HEK293 (cell line): ENCODE data around the gene GCAT.
A peak's percentile ranks its signal among the peaks of the same experiment; 100 is the strongest.

Experiments used
- CTCF ChIA-PET: fragments of 350-600 bp; formaldehyde crosslinking; extraction: SDS; loops from one replicate; lab custom pipeline; 2021; ENCODE audit warnings: antibody characterized with exemption; lab: Yijun Ruan, JAX
- POLR2A ChIA-PET: fragments of 300-600 bp; formaldehyde crosslinking; extraction: SDS; loops from one replicate; lab custom pipeline; 2020; ENCODE audit warnings: antibody characterized with exemption, inconsistent platforms; lab: Yijun Ruan, JAX
- H3K27ac ChIP-seq: fragments of 200-500 bp; sonication (Bioruptor generic); 2 replicates; pipeline ENCODE4 v1.5.1; 2014; ENCODE audit warnings: low read depth, low read length, control low read depth, inconsistent platforms; ENCODE audit errors: extremely low read depth
- H3K36me3 ChIP-seq, 2 experiments: fragments of 200-500 bp in 1 of 2; sonication (Bioruptor generic) in 1 of 2; 1 replicate in 1 of 2; 2 replicates in 1 of 2; pipeline ENCODE4 v1.5.1; 2014 to 2017; ENCODE audit warnings: inconsistent platforms in 2 of 2, low read length in 2 of 2; ENCODE audit not compliant: control insufficient read depth in 2 of 2, insufficient read depth in 1 of 2
- H3K4me1 ChIP-seq: fragments of 200-500 bp; sonication (Bioruptor generic); 2 replicates; pipeline ENCODE4 v1.5.1; 2014; ENCODE audit warnings: mild to moderate bottlenecking, low read length, inconsistent platforms; ENCODE audit not compliant: control insufficient read depth, insufficient read depth
- H3K4me3 ChIP-seq: 2 replicates; pipeline ENCODE4 v1.5.1; 2011; ENCODE audit warnings: low read depth, mild to moderate bottlenecking, control low read depth, low read length, moderate library complexity
- H3K9me3 ChIP-seq: fragments of 200-500 bp; sonication (Bioruptor generic); 2 replicates; pipeline ENCODE4 v1.5.1; 2014; ENCODE audit warnings: low read depth, low read length, inconsistent platforms; ENCODE audit not compliant: control insufficient read depth, insufficient read depth
- CTCF ChIP-seq: fragments of 450-650 bp; formaldehyde crosslinking; IDR thresholded peaks from 2 replicates; pipeline ENCODE4 v1.5.1; 2016; ENCODE audit warnings: missing biosample characterization, missing genetic modification characterization
- FEZF1 ChIP-seq: fragments of 450-650 bp; formaldehyde crosslinking; IDR thresholded peaks from 2 replicates; pipeline ENCODE4 v1.5.1; 2016; ENCODE audit warnings: missing biosample characterization, missing genetic modification characterization
- GFI1B ChIP-seq: fragments of 450-650 bp; formaldehyde crosslinking; IDR thresholded peaks from 2 replicates; pipeline ENCODE4 v1.5.1; 2016; ENCODE audit warnings: missing biosample characterization, missing genetic modification characterization
- REPIN1 ChIP-seq: fragments of 450-650 bp; formaldehyde crosslinking; IDR thresholded peaks from 2 replicates; pipeline ENCODE4 v1.5.1; 2017; ENCODE audit warnings: missing biosample characterization, missing genetic modification characterization, low read depth
- SETDB1 ChIP-seq: IDR thresholded peaks from one replicate; pipeline ENCODE4 v1.6.1; 2017; ENCODE audit warnings: mild to moderate bottlenecking, low read length, moderate library complexity, mixed read lengths; ENCODE audit not compliant: insufficient read length
- SP3 ChIP-seq: fragments of 450-650 bp; formaldehyde crosslinking; IDR thresholded peaks from 2 replicates; pipeline ENCODE4 v1.5.1; 2016; ENCODE audit warnings: missing biosample characterization, missing genetic modification characterization
- SP7 ChIP-seq: fragments of 450-650 bp; formaldehyde crosslinking; IDR thresholded peaks from 2 replicates; pipeline ENCODE4 v1.5.1; 2016; ENCODE audit warnings: missing biosample characterization, missing genetic modification characterization
- ZNF146 ChIP-seq: fragments of 450-650 bp; formaldehyde crosslinking; IDR thresholded peaks from 2 replicates; pipeline ENCODE4 v1.5.1; 2016; ENCODE audit warnings: missing biosample characterization, missing genetic modification characterization
- ZNF175 ChIP-seq: fragments of 450-650 bp; formaldehyde crosslinking; IDR thresholded peaks from 2 replicates; pipeline ENCODE4 v1.5.1; 2016; ENCODE audit warnings: missing biosample characterization, missing genetic modification characterization
- ZNF2 ChIP-seq: fragments of 450-650 bp; formaldehyde crosslinking; IDR thresholded peaks from 2 replicates; pipeline ENCODE4 v1.5.1; 2016; ENCODE audit warnings: missing biosample characterization, missing genetic modification characterization
- ZNF280D ChIP-seq: fragments of 450-650 bp; formaldehyde crosslinking; IDR thresholded peaks from 2 replicates; pipeline ENCODE4 v1.5.1; 2016; ENCODE audit warnings: missing biosample characterization, missing genetic modification characterization
- ZNF449 ChIP-seq: fragments of 450-650 bp; formaldehyde crosslinking; IDR thresholded peaks from 2 replicates; pipeline ENCODE4 v1.5.1; 2017; ENCODE audit warnings: missing biosample characterization, mild to moderate bottlenecking, missing genetic modification characterization, moderate library complexity
- ZNF530 ChIP-seq: fragments of 450-650 bp; formaldehyde crosslinking; IDR thresholded peaks from 2 replicates; pipeline ENCODE4 v1.5.1; 2016; ENCODE audit warnings: low read depth, missing biosample characterization, missing genetic modification characterization
- ZNF558 ChIP-seq: fragments of 450-650 bp; formaldehyde crosslinking; IDR thresholded peaks from 2 replicates; pipeline ENCODE4 v1.5.1; 2016; ENCODE audit warnings: missing biosample characterization, missing genetic modification characterization
- ZNF571 ChIP-seq: fragments of 450-650 bp; formaldehyde crosslinking; IDR thresholded peaks from 2 replicates; pipeline ENCODE4 v1.5.0; 2017; ENCODE audit warnings: missing biosample characterization, missing genetic modification characterization
- ZNF658 ChIP-seq: fragments of 450-650 bp; formaldehyde crosslinking; IDR thresholded peaks from 2 replicates; pipeline ENCODE4; 2016; ENCODE audit warnings: missing biosample characterization, missing genetic modification characterization
- ZNF792 ChIP-seq: fragments of 450-650 bp; formaldehyde crosslinking; IDR thresholded peaks from 2 replicates; pipeline ENCODE4 v1.5.1; 2016; ENCODE audit warnings: missing biosample characterization, missing genetic modification characterization
- TF ChIP-seq, protein P1 (sequence below): fragments of 450-650 bp; IDR thresholded peaks from 2 replicates; pipeline ENCODE4 v1.5.1; 2018; ENCODE audit warnings: missing biosample characterization, mild to moderate bottlenecking, missing genetic modification characterization
- TF ChIP-seq, protein P2 (sequence below): fragments of 450-650 bp; formaldehyde crosslinking; IDR thresholded peaks from 2 replicates; pipeline ENCODE4 v1.5.1; 2016; ENCODE audit warnings: missing biosample characterization, missing genetic modification characterization

GCAT gene

GRCh38 chr22:37804881-37805809 is 2.6 kb upstream of the GCAT start (continued):
- no peak for TF ChIP-seq SETDB1
- TF ChIP-seq FEZF1 (tag by site-specific recombination), result 0 out of 2 replicates have a peak, but pooled peaks have one; percentile 10
- TF ChIP-seq SP7, result peak; percentile 38; the same call in 1 of the 2 replicates
- 0 out of 2 replicates have a peak, but pooled peaks have one; percentile 47 for TF ChIP-seq ZNF2
- TF ChIP-seq ZNF280D (tag by site-specific recombination), result no peak
- 0 out of 2 replicates have a peak, but pooled peaks have one; percentile 33 for TF ChIP-seq SP3 (tag by site-specific recombination)
- peak; percentile 69; the same call in 1 of the 2 replicates for TF ChIP-seq ZNF449 (tag by site-specific recombination)

DNA sequence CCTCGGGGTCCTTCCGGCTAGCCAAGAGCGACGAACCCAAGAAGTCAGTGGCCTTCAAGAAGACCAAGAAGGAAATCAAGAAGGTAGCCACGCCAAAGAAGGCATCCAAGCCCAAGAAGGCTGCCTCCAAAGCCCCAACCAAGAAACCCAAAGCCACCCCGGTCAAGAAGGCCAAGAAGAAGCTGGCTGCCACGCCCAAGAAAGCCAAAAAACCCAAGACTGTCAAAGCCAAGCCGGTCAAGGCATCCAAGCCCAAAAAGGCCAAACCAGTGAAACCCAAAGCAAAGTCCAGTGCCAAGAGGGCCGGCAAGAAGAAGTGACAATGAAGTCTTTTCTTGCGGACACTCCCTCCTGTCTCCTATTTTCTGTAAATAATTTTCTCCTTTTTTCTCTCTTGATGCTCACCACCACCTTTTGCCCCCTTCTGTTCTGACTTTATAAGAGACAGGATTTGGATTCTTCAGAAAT is 1.9 kb upstream of the GCAT start:
- Histone ChIP-seq H3K36me3 (peaks cover 0 to 5% of the 10 kb centered on the region in 2 experiments; a peak in 1 of 3 replicates), H3K27ac (peak overlapping the region; percentile 80; the same call in 1 of the 2 replicates), H3K9me3 (no peaks in the 10 kb centered on the region), H3K4me3 (peak overlapping the region; percentile 68), H3K4me1 (peaks cover 6% of the 10 kb centered on the region; the same call in 1 of the 2 replicates)
- ChIA-PET POLR2A (interaction anchor here (1.8 kb wide), 2 partner anchors 12 to 38 kb away, joined by 13 to 14 read pairs; partner anchors contain the start of gene ANKRD54), CTCF (interaction anchor here (0.8 kb wide), 1 partner anchor 246 kb away, joined by 3 read pairs; no protein-coding TSS in a partner anchor)
- TF ChIP-seq REPIN1 (tag by site-specific recombination), result no peak
- no peak for TF ChIP-seq ZNF792 (tag by site-specific recombination)
- TF ChIP-seq, protein P1, sequence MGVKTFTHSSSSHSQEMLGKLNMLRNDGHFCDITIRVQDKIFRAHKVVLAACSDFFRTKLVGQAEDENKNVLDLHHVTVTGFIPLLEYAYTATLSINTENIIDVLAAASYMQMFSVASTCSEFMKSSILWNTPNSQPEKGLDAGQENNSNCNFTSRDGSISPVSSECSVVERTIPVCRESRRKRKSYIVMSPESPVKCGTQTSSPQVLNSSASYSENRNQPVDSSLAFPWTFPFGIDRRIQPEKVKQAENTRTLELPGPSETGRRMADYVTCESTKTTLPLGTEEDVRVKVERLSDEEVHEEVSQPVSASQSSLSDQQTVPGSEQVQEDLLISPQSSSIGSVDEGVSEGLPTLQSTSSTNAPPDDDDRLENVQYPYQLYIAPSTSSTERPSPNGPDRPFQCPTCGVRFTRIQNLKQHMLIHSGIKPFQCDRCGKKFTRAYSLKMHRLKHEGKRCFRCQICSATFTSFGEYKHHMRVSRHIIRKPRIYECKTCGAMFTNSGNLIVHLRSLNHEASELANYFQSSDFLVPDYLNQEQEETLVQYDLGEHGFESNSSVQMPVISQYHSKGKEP, result no peak
- TF ChIP-seq, protein P2, sequence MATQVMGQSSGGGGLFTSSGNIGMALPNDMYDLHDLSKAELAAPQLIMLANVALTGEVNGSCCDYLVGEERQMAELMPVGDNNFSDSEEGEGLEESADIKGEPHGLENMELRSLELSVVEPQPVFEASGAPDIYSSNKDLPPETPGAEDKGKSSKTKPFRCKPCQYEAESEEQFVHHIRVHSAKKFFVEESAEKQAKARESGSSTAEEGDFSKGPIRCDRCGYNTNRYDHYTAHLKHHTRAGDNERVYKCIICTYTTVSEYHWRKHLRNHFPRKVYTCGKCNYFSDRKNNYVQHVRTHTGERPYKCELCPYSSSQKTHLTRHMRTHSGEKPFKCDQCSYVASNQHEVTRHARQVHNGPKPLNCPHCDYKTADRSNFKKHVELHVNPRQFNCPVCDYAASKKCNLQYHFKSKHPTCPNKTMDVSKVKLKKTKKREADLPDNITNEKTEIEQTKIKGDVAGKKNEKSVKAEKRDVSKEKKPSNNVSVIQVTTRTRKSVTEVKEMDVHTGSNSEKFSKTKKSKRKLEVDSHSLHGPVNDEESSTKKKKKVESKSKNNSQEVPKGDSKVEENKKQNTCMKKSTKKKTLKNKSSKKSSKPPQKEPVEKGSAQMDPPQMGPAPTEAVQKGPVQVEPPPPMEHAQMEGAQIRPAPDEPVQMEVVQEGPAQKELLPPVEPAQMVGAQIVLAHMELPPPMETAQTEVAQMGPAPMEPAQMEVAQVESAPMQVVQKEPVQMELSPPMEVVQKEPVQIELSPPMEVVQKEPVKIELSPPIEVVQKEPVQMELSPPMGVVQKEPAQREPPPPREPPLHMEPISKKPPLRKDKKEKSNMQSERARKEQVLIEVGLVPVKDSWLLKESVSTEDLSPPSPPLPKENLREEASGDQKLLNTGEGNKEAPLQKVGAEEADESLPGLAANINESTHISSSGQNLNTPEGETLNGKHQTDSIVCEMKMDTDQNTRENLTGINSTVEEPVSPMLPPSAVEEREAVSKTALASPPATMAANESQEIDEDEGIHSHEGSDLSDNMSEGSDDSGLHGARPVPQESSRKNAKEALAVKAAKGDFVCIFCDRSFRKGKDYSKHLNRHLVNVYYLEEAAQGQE (tag by site-specific recombination), result no peak
- no peak for TF ChIP-seq ZNF530 (tag by site-specific recombination)
- TF ChIP-seq GFI1B (tag by site-specific recombination), result no peak
- TF ChIP-seq ZNF146 (tag by site-specific recombination), result no peak
- TF ChIP-seq ZNF658 (tag by site-specific recombination), result no peak
- no peak for TF ChIP-seq ZNF558
- TF ChIP-seq ZNF175 (tag by site-specific recombination), result no peak
- TF ChIP-seq CTCF (tag by site-specific recombination), result no peak
- TF ChIP-seq ZNF571, result no peak
